HepG2 (cell line): ENCODE measurements around the gene SIRT7. TPM values are rescaled to one million over a fixed set of nuclear protein-coding genes. Genes with fewer than 3 reads are reported as not detected.

Source experiments
- DMAP1 ChIP-seq: IDR thresholded peaks from 2 replicates; pipeline ENCODE4 v1.6.1; 2016
- HNF4G ChIP-seq, 2 experiments: sonication (generic) in 1 of 2; formaldehyde crosslinking in 1 of 2; IDR thresholded peaks; 2 replicates each; pipeline versions ENCODE4 v1.4.0 to v1.6.1; 2011 to 2020; ENCODE audit warnings: borderline replicate concordance in 2 of 2, low read depth in 2 of 2, mild to moderate bottlenecking in 2 of 2, low read length in 1 of 2, missing genetic modification reagents in 1 of 2, moderate library complexity in 1 of 2
- KLF15 ChIP-seq: sonication (generic); formaldehyde crosslinking; IDR thresholded peaks from 2 replicates; pipeline ENCODE4 v1.8.1; 2023; ENCODE audit warnings: borderline replicate concordance, mild to moderate bottlenecking, inconsistent platforms, missing genetic modification reagents, mixed read lengths
- POLR2G ChIP-seq: fragments of 200-400 bp; formaldehyde crosslinking; IDR thresholded peaks from 2 replicates; pipeline ENCODE4 v1.6.1; 2018; ENCODE audit warnings: mild to moderate bottlenecking, low read depth, low read length, moderate library complexity
- RARA ChIP-seq: IDR thresholded peaks from 2 replicates; pipeline ENCODE4 v1.6.1; 2016; ENCODE audit warnings: missing genetic modification reagents, missing compliant biosample characterization
- RFXAP ChIP-seq: sonication (generic); formaldehyde crosslinking; IDR thresholded peaks from 2 replicates; pipeline ENCODE4 v1.4.0; 2020; ENCODE audit warnings: missing genetic modification reagents, borderline replicate concordance
- SAFB2 ChIP-seq: sonication (generic); formaldehyde crosslinking; IDR thresholded peaks from 2 replicates; pipeline ENCODE4 v1.5.1; 2020; ENCODE audit warnings: missing genetic modification reagents, low read depth, mild to moderate bottlenecking, borderline replicate concordance
- SMARCE1 ChIP-seq: fragments of 450-650 bp; IDR thresholded peaks from 2 replicates; pipeline ENCODE4 v1.6.1; 2017; ENCODE audit warnings: borderline replicate concordance
- SOX13 ChIP-seq, 3 experiments: fragments of 450-650 bp in 1 of 3; sonication (generic) in 1 of 3; formaldehyde crosslinking in 1 of 3; IDR thresholded peaks in 2 of 3; conservative IDR thresholded peaks in 1 of 3; 2 replicates each; pipeline versions ENCODE4 v1.5.0 to v1.6.1; 2016 to 2020; ENCODE audit warnings: antibody characterized with exemption in 1 of 3, mild to moderate bottlenecking in 1 of 3, missing compliant biosample characterization in 1 of 3, missing genetic modification reagents in 1 of 3, moderate library complexity in 1 of 3
- SOX6 ChIP-seq, 2 experiments: fragments of 450-650 bp in 1 of 2; sonication (generic) in 1 of 2; formaldehyde crosslinking in 1 of 2; IDR thresholded peaks; 2 replicates each; pipeline versions ENCODE4 v1.4.0 to v1.6.1; 2017 to 2020; ENCODE audit warnings: antibody characterized with exemption in 1 of 2, mild to moderate bottlenecking in 1 of 2, missing genetic modification reagents in 1 of 2
- SSRP1 ChIP-seq: IDR thresholded peaks from 2 replicates; pipeline ENCODE4 v1.6.1; 2016; ENCODE audit warnings: control low read depth
- TAF1 ChIP-seq: sonication (generic); formaldehyde crosslinking; IDR thresholded peaks from 2 replicates; pipeline ENCODE4 v1.4.0; 2020; ENCODE audit warnings: missing genetic modification reagents
- TAF15 ChIP-seq: fragments of 200-400 bp; formaldehyde crosslinking; IDR thresholded peaks from one replicate; pipeline ENCODE4 v1.6.1; 2018; ENCODE audit warnings: mild to moderate bottlenecking, low read depth, low read length; ENCODE audit not compliant: poor library complexity, severe bottlenecking
- TBL1XR1 ChIP-seq: fragments of 150-350 bp; IDR thresholded peaks from 2 replicates; pipeline ENCODE4 v1.6.1; 2014; ENCODE audit warnings: borderline replicate concordance, low read length; ENCODE audit not compliant: partially characterized antibody
- U2AF2 ChIP-seq: fragments of 200-400 bp; formaldehyde crosslinking; IDR thresholded peaks from 2 replicates; pipeline ENCODE4 v1.6.1; 2017; ENCODE audit warnings: low read depth, mild to moderate bottlenecking, low read length
- ZNF431 ChIP-seq: sonication (generic); formaldehyde crosslinking; IDR thresholded peaks from 2 replicates; pipeline ENCODE4 v1.9.0; 2022; ENCODE audit warnings: missing genetic modification reagents, low read depth, mild to moderate bottlenecking, borderline replicate concordance
- ZNF629 ChIP-seq: sonication (generic); formaldehyde crosslinking; conservative IDR thresholded peaks from 2 replicates; pipeline ENCODE4 v1.5.0; 2020; ENCODE audit warnings: missing genetic modification reagents
- polyA plus RNA-seq, 8 experiments: library from polyadenylated mRNA; depleted of rRNA in 3 of 8; stranded (reverse) in 7 of 8; unstranded in 1 of 8; fragments of >200 nt; fragmentation: Illumina TruSeq in 4 of 8; extraction: Trizol in 4 of 8; gene quantifications; 2 replicates each; pipeline versions ENCODE4 v1.2.1 to v1.2.3, GENCODE V29; 2011 to 2016; ENCODE audit warnings: low read depth in 4 of 8, missing spikeins in 1 of 8, mixed read lengths in 1 of 8; ENCODE audit not compliant: insufficient read depth in 1 of 8
- total RNA-seq, 5 experiments: library from RNA; depleted of rRNA; stranded (reverse); fragments of >200 nt; fragmentation: Illumina TruSeq; extraction: Trizol; gene quantifications; 2 replicates each; pipeline ENCODE4 v1.2.3, GENCODE V29; 2016; ENCODE audit warnings: low read depth in 1 of 5
- TF ChIP-seq, protein P1 (sequence below): sonication (generic); formaldehyde crosslinking; IDR thresholded peaks from 2 replicates; pipeline ENCODE4 v1.5.0; 2020; ENCODE audit warnings: missing genetic modification reagents
- TF ChIP-seq, protein P2 (sequence below): sonication (generic); formaldehyde crosslinking; IDR thresholded peaks from 2 replicates; pipeline ENCODE4 v1.8.0; 2022; ENCODE audit warnings: low read depth, missing genetic modification reagents
- TF ChIP-seq, protein P3 (sequence below): sonication (generic); formaldehyde crosslinking; IDR thresholded peaks from 2 replicates; pipeline ENCODE4 v1.8.0; 2022; ENCODE audit warnings: missing genetic modification reagents, mild to moderate bottlenecking, moderate library complexity, borderline replicate concordance
- TF ChIP-seq, protein P4 (sequence below): IDR thresholded peaks from 2 replicates; pipeline ENCODE4 v1.6.1; 2016; ENCODE audit warnings: missing compliant biosample characterization, missing genetic modification reagents, borderline replicate concordance

Gene SIRT7
- total and polyA plus RNA-seq, 2 of the 13 experiments (the other 11 are each of a cell fraction or from before 2014, with no cell fraction given) = 8.3 to 24.8 TPM

DNA sequence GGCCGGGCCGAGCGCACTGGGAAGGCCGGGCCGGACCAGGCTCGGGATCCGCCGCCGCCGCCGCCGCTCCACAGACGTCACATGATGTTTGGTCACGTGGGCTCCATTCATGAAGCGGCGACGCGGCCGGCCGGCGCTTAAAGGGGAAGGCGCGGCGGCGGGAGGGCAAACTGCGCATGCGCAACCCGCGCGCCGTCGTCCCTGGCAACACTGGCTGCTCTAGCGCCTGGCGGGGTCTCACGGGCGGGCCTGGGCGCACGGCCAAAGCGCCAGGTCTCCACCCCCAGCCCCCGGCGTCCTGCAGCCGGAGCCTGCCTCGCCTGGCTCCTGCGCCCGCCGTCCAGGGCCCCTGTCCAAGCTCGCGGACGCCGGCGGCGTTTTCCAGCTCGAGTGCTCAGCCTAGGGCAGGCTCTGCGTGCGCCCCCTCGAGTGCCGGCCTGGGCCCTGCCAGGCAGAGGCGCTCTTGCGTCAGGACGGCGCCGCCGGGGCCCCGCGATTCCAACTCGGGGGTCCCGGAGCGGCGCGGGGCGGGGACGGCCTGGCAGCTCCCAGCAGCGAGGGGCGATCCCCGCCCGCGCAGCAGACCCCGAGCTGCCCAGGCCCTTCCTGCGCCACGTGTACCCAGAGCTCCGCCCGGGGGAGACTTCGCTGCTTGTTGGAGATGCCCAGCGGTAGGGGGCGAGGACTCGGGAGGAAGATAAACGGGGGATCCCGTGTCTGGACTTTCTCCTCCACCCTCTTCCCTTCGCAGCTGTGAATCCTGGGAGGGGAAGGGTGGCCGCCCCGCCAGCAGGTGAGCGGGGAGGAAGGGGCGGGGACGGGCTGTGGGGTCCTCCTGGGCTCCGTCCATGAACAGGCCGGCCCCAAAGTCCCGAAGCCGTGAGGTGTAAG, 9.9 kb upstream of the SIRT7 start, which contains the start of gene MAFG (continued):
- TF ChIP-seq, protein P1, sequence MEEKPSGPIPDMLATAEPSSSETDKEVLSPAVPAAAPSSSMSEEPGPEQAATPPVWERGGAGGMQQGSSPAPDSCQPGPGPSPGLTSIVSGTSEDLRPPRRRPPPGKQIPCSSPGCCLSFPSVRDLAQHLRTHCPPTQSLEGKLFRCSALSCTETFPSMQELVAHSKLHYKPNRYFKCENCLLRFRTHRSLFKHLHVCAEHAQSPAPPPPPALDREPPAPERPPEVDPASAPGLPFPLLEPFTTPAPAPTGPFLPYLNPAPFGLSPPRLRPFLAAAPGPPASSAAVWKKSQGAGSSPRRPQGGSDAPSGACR (CRISPR knock-in tag) = peak; percentile 62
- peak; percentile 41 for TF ChIP-seq TBL1XR1
- TF ChIP-seq, protein P2, sequence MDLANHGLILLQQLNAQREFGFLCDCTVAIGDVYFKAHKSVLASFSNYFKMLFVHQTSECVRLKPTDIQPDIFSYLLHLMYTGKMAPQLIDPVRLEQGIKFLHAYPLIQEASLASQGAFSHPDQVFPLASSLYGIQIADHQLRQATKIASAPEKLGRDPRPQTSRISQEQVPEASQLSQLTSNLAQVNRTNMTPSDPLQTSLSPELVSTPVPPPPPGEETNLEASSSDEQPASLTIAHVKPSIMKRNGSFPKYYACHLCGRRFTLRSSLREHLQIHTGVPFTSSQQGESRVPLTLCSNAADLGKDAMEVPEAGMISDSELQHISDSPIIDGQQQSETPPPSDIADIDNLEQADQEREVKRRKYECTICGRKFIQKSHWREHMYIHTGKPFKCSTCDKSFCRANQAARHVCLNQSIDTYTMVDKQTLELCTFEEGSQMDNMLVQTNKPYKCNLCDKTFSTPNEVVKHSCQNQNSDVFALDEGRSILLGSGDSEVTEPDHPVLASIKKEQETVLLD = 0 out of 2 replicates have a peak, but pooled peaks have one; percentile 71
- TF ChIP-seq SMARCE1 = no peak
- peak; percentile 34 for TF ChIP-seq TAF15
- TF ChIP-seq RFXAP (CRISPR knock-in tag) = 0 out of 2 replicates have a peak, but pooled peaks have one; percentile 72
- peak; percentile 48 for TF ChIP-seq TAF1 (CRISPR knock-in tag)
- peak; percentile 76 for TF ChIP-seq SSRP1 (CRISPR knock-in tag)
- TF ChIP-seq, protein P3, sequence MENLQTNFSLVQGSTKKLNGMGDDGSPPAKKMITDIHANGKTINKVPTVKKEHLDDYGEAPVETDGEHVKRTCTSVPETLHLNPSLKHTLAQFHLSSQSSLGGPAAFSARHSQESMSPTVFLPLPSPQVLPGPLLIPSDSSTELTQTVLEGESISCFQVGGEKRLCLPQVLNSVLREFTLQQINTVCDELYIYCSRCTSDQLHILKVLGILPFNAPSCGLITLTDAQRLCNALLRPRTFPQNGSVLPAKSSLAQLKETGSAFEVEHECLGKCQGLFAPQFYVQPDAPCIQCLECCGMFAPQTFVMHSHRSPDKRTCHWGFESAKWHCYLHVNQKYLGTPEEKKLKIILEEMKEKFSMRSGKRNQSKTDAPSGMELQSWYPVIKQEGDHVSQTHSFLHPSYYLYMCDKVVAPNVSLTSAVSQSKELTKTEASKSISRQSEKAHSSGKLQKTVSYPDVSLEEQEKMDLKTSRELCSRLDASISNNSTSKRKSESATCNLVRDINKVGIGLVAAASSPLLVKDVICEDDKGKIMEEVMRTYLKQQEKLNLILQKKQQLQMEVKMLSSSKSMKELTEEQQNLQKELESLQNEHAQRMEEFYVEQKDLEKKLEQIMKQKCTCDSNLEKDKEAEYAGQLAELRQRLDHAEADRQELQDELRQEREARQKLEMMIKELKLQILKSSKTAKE (CRISPR knock-in tag) = peak; percentile 59; the same call in 1 of the 2 replicates
- no peak for TF ChIP-seq U2AF2
- peak; percentile 80 for TF ChIP-seq DMAP1 (CRISPR knock-in tag)
- TF ChIP-seq SOX13 (IDR thresholded peaks at IDR 0.05) = no peak
- TF ChIP-seq SOX13 (CRISPR knock-in tag; conservative IDR thresholded peaks at IDR 0.05 in 1 of 2, IDR thresholded peaks at IDR 0.05 in 1 of 2) = peak in 1 of 2 experiments; percentile 31; a peak in 1 of 4 replicates
- peak; percentile 54; the same call in 1 of the 2 replicates for TF ChIP-seq SAFB2 (CRISPR knock-in tag)
- peak; percentile 56; the same call in 1 of the 2 replicates for TF ChIP-seq HNF4G (IDR thresholded peaks at IDR 0.05; ENCODE audit: borderline replicate concordance, low read depth, low read length)
- TF ChIP-seq HNF4G (CRISPR knock-in tag; IDR thresholded peaks at IDR 0.05; ENCODE audit: borderline replicate concordance, low read depth) = peak; percentile 61; the same call in 1 of the 2 replicates
- TF ChIP-seq KLF15 = peak; percentile 69
- TF ChIP-seq ZNF431 (CRISPR knock-in tag) = no peak
- TF ChIP-seq ZNF629 (CRISPR knock-in tag) = peak; percentile 36; the same call in 1 of the 2 replicates
- TF ChIP-seq RARA (CRISPR knock-in tag) = no peak
- TF ChIP-seq POLR2G = peak; percentile 56
- TF ChIP-seq SOX6 (IDR thresholded peaks at IDR 0.05) = no peak
- TF ChIP-seq SOX6 (CRISPR knock-in tag; IDR thresholded peaks at IDR 0.05) = no peak; the same call in 1 of the 2 replicates
- TF ChIP-seq, protein P4, sequence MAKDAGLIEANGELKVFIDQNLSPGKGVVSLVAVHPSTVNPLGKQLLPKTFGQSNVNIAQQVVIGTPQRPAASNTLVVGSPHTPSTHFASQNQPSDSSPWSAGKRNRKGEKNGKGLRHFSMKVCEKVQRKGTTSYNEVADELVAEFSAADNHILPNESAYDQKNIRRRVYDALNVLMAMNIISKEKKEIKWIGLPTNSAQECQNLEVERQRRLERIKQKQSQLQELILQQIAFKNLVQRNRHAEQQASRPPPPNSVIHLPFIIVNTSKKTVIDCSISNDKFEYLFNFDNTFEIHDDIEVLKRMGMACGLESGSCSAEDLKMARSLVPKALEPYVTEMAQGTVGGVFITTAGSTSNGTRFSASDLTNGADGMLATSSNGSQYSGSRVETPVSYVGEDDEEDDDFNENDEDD (CRISPR knock-in tag) = peak; percentile 78
